Endometrial microvascular endothelial cells (primary cell): Measurements from ENCODE around the gene STRBP. TPM values are rescaled to one million over a fixed set of nuclear protein-coding genes. Genes with fewer than 3 reads are reported as not detected.

Source experiments
- in situ Hi-C: cut with HindIII; loops from 2 replicates; pipeline ENCODE4 v1.10.0; 2017; ENCODE audit warnings: low sequenced_read_pairs, low pct_unique_long_range_greater_than_20kb; ENCODE audit errors: inconsistent ontology term
- total RNA-seq: library from RNA; depleted of rRNA; stranded (reverse); fragments of >200 nt; gene quantifications from one replicate; pipeline ENCODE4 v1.2.3, GENCODE V29; 2015; ENCODE audit errors: inconsistent ontology term

STRBP gene
- total RNA-seq, 1 donor from 2014 or later, result 5.9 TPM

- in situ Hi-C loops, result loop anchor here (10.0 kb wide), 1 partner anchor 264 kb away; the partner anchor contains the start of gene CRB2
Measured at GRCh38 chr9:123090956-123091355, 177.4 kb downstream of the STRBP start.

DNA sequence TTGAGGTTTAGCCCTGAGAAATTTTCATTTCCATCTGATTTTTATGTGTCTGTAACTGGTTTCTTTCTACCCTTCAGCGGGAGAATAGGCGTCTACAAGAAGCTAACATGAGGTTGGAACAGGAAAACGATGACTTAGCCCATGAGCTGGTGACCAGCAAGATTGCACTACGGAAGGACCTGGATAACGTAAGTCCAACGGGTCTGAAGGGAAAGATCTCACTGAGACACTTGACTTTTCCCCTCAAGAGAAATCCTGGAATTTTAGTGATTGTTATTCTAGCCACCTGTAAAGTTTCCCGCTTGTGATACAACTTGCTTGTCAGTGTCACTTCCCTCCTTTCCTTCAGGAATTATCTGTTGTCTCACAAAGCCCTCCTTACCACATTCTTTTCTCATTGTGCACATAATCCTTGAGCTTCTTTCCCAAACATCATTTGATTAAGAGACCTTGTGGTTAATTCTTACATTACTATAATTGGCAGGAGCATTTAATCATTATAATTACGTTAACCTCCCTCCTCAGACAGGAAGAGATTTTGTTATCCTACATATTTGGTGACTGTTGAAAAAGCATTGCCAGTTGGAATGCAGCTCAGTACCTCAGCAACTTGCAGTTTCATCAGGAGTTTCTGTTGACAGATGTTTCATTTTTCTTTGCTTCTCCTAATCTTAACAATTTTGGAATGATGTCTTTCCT is 178.0 kb downstream of the STRBP start:
- in situ Hi-C loops, result loop anchor here (10.0 kb wide), 1 partner anchor 264 kb away; the partner anchor contains the start of gene CRB2

GRCh38 chr9:123089790-123090189 is 178.6 kb downstream of the STRBP start:
- in situ Hi-C loops, result loop anchor here (10.0 kb wide), 1 partner anchor 265 kb away; the partner anchor contains the start of gene CRB2

DNA sequence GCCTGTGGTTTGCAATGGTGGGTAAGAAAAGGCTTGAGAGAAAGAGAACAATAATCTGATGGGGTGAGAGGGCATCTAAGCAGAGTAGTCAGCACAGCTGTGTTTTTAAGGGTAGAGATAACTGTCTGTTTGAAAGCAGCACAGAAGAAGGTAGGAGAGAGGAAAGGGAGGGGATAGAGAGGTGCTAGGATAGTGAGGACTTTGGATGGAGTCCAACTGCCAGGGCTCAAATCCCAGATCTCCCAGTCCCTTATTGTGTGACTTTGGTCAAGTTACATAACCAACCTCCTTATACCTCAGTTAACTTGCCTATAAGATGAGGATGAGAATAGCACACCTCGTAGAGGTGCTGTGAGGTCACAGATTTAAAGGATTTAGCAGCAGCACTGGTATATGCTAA is 179.3 kb downstream of the STRBP start:
- in situ Hi-C loops, result no loop called here

- in situ Hi-C loops, result no loop called here
Measured at GRCh38 chr9:123087359-123087888, 181.0 kb downstream of the STRBP start.

- in situ Hi-C loops, result no loop called here
Measured at GRCh38 chr9:123085916-123086315, 182.5 kb downstream of the STRBP start.

DNA sequence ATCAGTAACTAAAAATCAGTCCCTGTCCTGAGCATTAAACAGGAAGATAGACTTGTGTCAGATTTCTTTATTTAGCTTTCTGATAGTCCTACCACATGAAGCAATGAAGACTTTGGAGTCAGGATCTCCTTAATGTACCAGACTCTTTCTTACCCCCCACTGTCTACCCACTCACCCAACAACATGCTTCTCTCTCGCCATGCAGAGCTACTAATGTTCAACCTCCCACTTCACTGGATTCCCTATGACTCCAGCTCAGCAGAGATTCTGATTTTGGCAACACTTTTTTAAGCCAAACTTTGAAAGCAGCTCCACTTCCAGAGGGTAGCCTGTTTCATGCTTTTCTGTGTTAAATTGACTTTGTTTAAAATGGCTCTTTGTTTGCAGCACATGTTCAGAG is 184.1 kb downstream of the STRBP start:
- in situ Hi-C loops, result no loop called here

GRCh38 chr9:123083680-123084079 is 184.7 kb downstream of the STRBP start:
- in situ Hi-C loops, result no loop called here

GRCh38 chr9:123081824-123082223 is 186.6 kb downstream of the STRBP start:
- in situ Hi-C loops, result no loop called here

GRCh38 chr9:123080444-123080843 is 187.9 kb downstream of the STRBP start:
- in situ Hi-C loops, result no loop called here

DNA sequence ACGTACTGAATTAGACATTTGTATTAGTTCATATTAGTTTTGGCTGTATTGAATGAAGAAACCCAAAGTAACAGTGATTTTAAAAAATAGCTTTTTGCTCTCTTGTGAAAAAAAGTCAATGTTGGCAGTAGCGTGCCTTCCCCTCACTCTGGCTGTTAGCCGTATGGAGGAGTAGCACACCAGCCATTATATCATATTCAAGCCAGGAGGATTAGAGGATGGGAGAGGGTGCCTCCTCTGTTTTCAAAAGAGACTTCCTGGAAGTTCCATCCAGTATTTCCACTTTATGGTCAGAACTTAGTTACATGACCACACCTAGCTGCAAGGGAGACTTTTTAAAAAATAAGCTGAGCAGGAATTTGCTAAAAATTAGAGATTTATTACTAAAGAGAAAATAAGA is 193.8 kb downstream of the STRBP start:
- in situ Hi-C loops, result no loop called here

DNA sequence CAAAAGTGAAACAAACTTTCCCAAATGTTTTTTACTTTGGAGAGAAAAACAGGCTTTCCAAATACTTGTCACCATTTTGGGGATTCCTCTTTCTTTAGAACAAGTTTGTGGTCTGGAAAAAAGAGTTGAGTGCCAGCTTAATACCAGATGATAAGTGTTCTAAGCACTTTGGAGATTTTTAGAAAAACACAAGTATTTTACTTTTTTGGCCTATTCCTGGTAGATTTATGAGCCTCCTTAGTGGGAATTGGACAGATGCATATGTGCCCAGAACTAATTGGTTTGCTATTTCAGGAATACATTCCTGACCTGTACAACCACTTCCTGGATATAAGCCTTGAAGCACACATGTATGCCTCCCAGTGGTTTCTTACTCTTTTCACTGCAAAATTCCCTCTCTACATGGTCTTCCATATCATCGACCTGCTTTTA is 194.4 kb downstream of the STRBP start:
- in situ Hi-C loops, result no loop called here

- in situ Hi-C loops, result no loop called here
Measured at GRCh38 chr9:123073441-123073840, 194.9 kb downstream of the STRBP start.

- in situ Hi-C loops, result no loop called here
Measured at GRCh38 chr9:123072407-123072995, 195.9 kb downstream of the STRBP start.

Other genes starting within 250 kb of the STRBP start
- gene GPR21, start 234.9 kb downstream of the STRBP start, total RNA-seq, result 0.28 TPM
- gene CRB2, start 87.6 kb upstream of the STRBP start, total RNA-seq, result not detected